ENCODE measurements around the gene PTPRCAP.

Gene PTPRCAP

DNA sequence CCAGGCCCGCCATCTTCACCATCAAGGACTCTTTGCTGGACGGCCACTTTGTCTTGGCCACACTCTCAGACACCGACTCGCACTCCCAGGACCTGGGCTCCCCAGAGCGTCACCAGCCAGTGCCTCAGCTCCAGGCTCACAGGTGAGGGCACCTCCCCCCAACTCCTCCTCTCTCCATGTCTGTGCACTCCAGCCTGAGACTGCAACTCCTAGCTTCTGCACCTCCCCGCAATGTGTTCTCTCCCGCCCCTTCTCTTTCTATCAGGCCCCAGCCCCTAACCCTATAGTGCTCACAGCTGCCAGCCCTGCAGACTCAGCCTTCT, 41.3 kb downstream of the PTPRCAP start:
- DNase-seq (ENCODE audit: low spot score), result no peak

DNA sequence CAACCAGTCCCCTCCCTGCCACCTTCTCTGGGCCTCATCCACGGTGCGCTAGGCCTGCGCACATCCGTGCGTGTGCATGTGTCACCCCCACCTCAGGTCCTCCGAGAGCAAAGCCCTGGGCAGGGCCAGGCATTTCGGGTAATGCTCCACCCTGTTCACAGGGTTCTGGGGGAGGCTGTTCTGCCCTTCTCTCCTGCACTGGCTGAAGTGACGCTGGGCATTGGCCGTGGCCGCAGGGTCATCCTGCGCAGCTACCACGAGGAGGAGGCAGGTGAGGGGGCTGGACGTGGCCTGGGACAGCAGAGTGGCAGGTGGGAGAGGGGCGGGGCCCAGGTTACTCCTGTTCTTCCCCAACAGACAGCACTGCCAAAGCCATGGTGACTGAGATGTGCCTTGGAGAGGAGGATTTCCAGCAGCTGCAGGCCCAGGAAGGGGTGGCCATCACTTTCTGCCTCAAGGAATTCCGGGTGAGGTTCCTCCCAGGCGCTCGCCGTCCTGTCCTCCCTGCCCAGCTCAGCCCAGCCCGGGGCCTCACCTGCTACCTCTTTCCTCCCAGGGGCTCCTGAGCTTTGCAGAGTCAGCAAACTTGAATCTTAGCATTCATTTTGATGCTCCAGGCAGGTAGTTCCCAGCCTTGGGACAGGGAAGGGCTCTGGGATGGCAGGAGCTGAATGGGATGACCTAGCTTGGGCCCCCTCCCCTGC, 41.8 kb downstream of the PTPRCAP start:
- no peak for DNase-seq (ENCODE audit: low spot score)

DNA sequence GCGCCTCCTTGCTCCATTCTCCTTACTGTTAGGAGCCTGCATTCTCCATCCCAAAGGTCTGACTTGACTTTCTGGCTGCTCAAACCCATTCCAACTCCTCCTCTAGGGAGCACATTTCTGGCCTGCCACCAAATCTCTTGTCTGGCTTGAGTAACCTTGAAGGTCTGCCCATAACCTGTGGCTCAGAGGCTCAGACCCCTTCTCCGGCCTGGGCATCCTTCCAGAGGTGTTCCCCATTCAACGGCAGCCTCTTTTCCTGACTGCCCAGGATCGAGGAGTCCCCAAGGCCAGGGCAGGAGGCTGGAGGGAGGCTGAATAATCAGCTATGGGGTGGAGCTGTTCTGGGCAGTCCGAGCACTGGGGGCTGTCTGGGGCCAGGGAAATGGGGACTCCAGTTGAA, 43.5 kb downstream of the PTPRCAP start:
- DNase-seq (ENCODE audit: low spot score), result no peak

DNA sequence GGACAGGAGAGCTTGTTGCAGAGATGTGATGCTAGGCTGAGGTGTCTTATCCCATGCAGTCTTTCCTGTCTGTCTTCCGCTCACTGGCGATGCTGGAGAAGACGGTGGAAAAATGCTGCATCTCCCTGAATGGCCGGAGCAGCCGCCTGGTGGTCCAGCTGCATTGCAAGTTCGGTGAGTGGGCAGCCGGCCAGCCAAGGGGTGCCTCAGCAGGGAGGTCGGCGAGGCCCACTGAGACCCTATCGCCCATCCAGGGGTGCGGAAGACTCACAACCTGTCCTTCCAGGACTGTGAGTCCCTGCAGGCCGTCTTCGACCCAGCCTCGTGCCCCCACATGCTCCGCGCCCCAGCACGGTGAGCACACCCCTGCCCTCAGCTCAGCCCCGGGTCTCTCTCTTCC, 44.0 kb downstream of the PTPRCAP start:
- no peak for DNase-seq (ENCODE audit: low spot score)

DNA sequence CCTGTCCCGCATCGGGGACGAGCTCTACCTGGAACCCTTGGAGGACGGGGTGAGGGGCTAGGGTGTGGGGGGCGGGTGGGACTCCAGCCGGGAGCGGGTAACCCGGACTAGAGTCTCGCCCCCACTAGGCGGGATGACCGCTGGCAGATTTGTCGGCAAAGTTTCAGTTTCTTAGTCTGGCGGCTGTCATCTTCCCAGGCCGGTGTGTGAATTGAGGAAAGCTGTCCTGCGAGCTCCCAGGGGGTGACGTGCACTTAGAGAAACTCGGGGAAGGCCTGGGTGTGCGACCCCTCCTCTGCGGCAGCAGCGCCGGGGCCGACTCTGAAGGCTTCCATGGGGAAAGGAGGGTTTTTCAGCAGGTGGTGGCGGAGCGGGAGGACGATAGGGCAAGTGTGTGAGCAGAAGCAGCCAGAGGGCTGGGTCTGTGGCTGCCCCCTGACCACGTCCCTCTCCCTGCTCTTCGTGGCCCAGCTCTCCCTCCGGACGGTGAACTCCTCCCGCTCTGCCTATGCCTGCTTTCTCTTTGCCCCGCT, 45.2 kb downstream of the PTPRCAP start:
- no peak for DNase-seq (ENCODE audit: low spot score)

DNA sequence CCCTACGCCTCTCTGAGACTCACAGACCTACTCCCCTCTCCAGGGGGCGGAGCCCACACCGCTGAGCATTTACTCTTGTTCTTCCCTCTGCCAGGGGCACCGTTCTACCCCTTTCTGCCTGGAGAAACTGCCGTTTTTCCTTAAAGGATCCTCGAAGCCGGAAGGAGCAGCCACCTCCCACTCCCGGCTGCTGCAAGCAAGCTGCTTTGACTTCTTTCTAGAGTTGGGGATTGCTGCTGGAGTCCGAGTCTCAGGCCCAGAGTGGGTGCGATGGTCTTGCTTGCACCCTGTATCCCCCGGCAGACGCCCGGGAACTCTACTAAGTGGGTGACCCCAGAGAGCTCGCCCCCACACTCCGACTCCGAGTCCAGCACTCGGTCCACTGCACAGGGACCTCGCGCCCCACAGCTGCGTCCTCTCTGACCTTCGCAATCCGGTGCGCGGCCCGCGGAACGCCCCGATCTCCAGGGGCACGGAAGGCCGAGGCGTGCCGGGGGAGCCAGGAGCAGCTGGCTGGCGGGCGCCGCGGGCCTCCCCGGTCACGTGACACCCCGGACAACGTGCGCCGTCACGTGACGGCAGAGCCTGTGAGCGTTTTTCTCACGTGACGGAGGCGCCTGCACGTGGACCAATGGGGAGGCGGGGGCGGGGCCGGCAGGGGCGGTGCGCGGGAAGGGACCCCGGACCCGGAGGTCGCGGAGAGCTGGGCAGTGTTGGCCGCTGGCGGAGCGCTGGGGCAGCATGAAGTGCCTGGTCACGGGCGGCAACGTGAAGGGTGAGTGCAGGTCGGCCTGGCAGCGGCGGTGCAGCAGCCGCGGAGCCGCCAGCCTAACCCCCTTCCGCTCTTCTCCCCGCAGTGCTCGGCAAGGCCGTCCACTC, 45.9 kb downstream of the PTPRCAP start, which contains the start of gene RAD9A:
Gene RAD9A (plus strand): TSS at position 683 of the 879 bp plus-strand sequence. CDS start 59 bp downstream, at position 742.
- DNase-seq (ENCODE audit: low spot score), result peak; percentile 100

DNA sequence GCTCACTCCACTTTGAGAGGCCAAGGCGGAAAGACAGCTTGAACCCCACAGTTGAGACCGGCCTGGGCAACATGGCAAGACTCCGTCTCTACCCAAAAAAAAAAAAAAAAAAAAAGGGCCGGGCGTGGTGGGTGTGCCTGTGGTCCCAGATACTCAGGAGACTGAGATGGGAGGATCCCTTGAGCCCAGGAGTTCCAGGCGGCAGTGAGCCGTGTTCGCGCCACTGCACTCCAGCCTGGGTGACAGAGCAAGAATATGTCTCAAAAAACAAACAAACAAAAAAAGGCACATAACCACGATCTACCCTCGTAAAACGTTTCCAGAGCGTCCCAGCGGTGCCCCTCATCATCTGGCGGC, 46.6 kb downstream of the PTPRCAP start:
- no peak for DNase-seq (ENCODE audit: low spot score)

DNA sequence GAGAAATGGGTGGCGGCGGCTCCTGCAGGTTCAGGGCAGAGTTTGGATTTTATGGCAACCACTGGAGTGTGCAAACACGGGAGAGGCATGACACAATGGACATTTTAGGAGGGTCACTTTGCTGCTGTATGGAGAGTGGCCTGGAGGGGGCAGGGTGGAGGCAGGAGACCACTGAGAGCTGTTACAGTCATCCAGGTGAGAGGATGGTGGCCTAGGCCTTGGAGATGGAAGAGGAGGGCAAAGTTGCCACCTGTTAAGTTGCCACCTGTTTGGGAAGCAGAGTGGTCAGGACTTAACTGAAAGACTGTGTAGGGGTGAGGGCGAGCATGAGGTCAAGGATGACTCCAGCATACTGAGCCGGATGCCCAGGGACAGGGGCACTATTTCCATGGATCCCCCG, 48.0 kb downstream of the PTPRCAP start:
- DNase-seq (ENCODE audit: low spot score), result peak; percentile 100

DNA sequence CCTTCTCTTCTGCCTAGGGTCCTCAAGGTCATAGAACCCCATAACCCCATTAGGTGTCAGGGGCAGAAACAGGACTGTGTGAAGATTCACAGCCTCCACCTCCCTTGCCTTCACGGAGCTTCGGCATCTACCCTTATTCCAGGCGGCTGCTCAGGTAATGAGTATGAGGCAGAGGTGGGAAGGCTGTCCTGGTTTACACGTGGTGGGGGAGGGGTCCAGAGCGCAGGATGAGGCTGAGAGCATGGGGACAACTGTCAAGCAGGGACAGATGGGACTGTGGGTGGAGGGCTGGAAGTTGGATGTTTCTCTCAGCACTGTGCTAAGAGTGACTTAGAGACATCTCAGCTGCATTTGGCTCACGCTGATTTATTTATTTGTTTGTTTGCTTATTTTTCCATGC, 50.0 kb downstream of the PTPRCAP start:
- no peak for DNase-seq (ENCODE audit: low spot score)

DNA sequence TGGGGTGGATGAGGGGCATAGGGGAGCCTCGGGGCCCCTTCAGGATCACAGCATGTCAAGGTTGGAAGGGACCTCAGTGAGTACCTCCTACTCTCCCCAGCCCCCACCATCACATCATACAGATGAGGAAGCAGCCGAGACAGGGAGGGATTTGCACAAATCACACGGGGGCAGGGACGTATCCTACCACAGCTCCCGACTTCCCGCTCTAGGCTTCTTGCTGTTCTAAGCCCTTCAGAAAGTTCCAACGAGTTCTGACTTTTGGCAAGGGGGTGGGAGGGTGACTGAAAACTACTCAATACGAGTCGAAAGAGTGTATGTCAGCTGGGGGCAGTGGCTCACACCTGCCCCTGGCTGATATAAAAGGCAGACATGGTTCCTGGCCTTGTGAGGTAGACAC, 50.4 kb downstream of the PTPRCAP start:
- DNase-seq (ENCODE audit: low spot score), result no peak

Measured in HuH-7 (cell line).